ENCODE data around the gene C6orf58. TPM values are rescaled to one million over a fixed set of nuclear protein-coding genes. Genes with fewer than 3 reads are reported as not detected.

Gene C6orf58
- total RNA-seq, 1 experiment from 2014 or later, result 0.20 TPM

- Histone ChIP-seq H3K4me3 (replicated peaks in 1 of 2; ENCODE audit: low read depth in 1 of 2, low read length in 2 of 2) (no peak overlapping the region), H3K36me3 (ENCODE audit: control insufficient read depth in 1 of 2, insufficient read depth in 2 of 2, low read length in 2 of 2) (no peaks in the 10 kb centered on the region), H2AFZ (ENCODE audit: low read depth, low read length, poor library complexity, severe bottlenecking) (peak overlapping the region; percentile 12), H3K9ac (ENCODE audit: low read length) (no peak overlapping the region), H3K9me3 (ENCODE audit: control insufficient read depth in 1 of 2, insufficient read depth in 1 of 2, low read depth in 1 of 2, low read length in 2 of 2) (no peaks in the 10 kb centered on the region), H3K4me1 (ENCODE audit: control insufficient read depth in 1 of 2, insufficient read depth in 2 of 2, low read length in 2 of 2) (no peaks in the 10 kb centered on the region), H3K79me2 (ENCODE audit: insufficient read depth, low read length) (no peaks in the 10 kb centered on the region), H3K27me3 (ENCODE audit: insufficient read depth, low read length) (no peaks in the 10 kb centered on the region), H3K4me2 (ENCODE audit: low read length) (no peak overlapping the region), H4K20me1 (ENCODE audit: insufficient read depth) (no peaks in the 10 kb centered on the region), H3K27ac (ENCODE audit: low read depth, low read length) (no peak overlapping the region), H3K9me2 (ENCODE audit: insufficient read depth) (no peaks in the 10 kb centered on the region)
- no peak for ATAC-seq
- ChIA-PET POLR2A (no interaction called here), RAD21 (ENCODE audit: low non-redundant PET in 1 of 2, low total read pairs in 2 of 2, uncharacterized antibody in 2 of 2, unreplicated experiment in 2 of 2) (no interaction called here), CTCF (no interaction called here)
- no peak for DNase-seq (ENCODE audit: low read depth, low spot score)
- BruUV-seq (replicated peaks), result no TSS peak
- TF ChIP-seq ATF3 (IDR thresholded peaks at IDR 0.05), result no peak
- no peak for TF ChIP-seq REST (IDR thresholded peaks at IDR 0.05; ENCODE audit: low read depth)
- TF ChIP-seq ELF1 (IDR thresholded peaks at IDR 0.05; ENCODE audit: borderline replicate concordance, low read depth), result no peak
- TF ChIP-seq ZFX (IDR thresholded peaks at IDR 0.05), result no peak
- no peak for TF ChIP-seq MAX (IDR thresholded peaks at IDR 0.05)
- no peak for TF ChIP-seq EZH2 (IDR thresholded peaks at IDR 0.05)
- no peak for TF ChIP-seq SRF (IDR thresholded peaks at IDR 0.05; ENCODE audit: low read depth)
- no peak for TF ChIP-seq JUND (IDR thresholded peaks at IDR 0.05)
- TF ChIP-seq CTCF (IDR thresholded peaks at IDR 0.05 in 2 of 3, conservative IDR thresholded peaks at IDR 0.05 in 1 of 3; ENCODE audit: borderline replicate concordance in 1 of 3, insufficient read depth in 1 of 3, low read depth in 2 of 3, low read length in 2 of 3), result no peak
- TF ChIP-seq SIN3A (IDR thresholded peaks at IDR 0.05; ENCODE audit: low read depth), result no peak
- no peak for TF ChIP-seq ZNF274 (IDR thresholded peaks at IDR 0.05; ENCODE audit: low read depth, low read length)
- no peak for TF ChIP-seq YY1 (IDR thresholded peaks at IDR 0.05; ENCODE audit: extremely low read depth, insufficient replicate concordance, low read depth, low read length)
- TF ChIP-seq RAD21 (IDR thresholded peaks at IDR 0.05; ENCODE audit: low read depth), result no peak
- intact Hi-C loops (cut with micrococcal nuclease), result no loop called here
These were observed 57.2 kb downstream of the C6orf58 start for GRCh38 chr6:127634178-127634577.

Data from HCT116 (cell line).